ENCODE results near the gene TXNL4A.
A peak's percentile ranks its signal among the peaks of the same experiment; 100 is the strongest.

TXNL4A gene

GRCh38 chr18:79988451-79989194 is at the start of gene TXNL4A:
Gene TXNL4A, minus strand, starts transcription at chr18:79988563. Its CDS starts 171 bp downstream, at chr18:79988392.
- Mint-ChIP-seq H3K4me3 (peak within 1 kb of the TSS; percentile 91 to 97 (median 95)), H3K27me3 (ENCODE audit: low read depth) (no peaks in the 10 kb centered on the region), H3K36me3 (ENCODE audit: low read depth) (peaks cover 21% of the 10 kb centered on the region), H3K4me1 (peaks cover 22% of the 10 kb centered on the region), H3K27ac (peak within 1 kb of the TSS; percentile 95 to 98 (median 98)), H3K9me3 (no peaks in the 10 kb centered on the region)
- TF ChIP-seq, protein P1, sequence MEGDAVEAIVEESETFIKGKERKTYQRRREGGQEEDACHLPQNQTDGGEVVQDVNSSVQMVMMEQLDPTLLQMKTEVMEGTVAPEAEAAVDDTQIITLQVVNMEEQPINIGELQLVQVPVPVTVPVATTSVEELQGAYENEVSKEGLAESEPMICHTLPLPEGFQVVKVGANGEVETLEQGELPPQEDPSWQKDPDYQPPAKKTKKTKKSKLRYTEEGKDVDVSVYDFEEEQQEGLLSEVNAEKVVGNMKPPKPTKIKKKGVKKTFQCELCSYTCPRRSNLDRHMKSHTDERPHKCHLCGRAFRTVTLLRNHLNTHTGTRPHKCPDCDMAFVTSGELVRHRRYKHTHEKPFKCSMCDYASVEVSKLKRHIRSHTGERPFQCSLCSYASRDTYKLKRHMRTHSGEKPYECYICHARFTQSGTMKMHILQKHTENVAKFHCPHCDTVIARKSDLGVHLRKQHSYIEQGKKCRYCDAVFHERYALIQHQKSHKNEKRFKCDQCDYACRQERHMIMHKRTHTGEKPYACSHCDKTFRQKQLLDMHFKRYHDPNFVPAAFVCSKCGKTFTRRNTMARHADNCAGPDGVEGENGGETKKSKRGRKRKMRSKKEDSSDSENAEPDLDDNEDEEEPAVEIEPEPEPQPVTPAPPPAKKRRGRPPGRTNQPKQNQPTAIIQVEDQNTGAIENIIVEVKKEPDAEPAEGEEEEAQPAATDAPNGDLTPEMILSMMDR (IDR thresholded peaks at IDR 0.05; ENCODE audit: unreplicated experiment in 3 of 3): no peak

DNA sequence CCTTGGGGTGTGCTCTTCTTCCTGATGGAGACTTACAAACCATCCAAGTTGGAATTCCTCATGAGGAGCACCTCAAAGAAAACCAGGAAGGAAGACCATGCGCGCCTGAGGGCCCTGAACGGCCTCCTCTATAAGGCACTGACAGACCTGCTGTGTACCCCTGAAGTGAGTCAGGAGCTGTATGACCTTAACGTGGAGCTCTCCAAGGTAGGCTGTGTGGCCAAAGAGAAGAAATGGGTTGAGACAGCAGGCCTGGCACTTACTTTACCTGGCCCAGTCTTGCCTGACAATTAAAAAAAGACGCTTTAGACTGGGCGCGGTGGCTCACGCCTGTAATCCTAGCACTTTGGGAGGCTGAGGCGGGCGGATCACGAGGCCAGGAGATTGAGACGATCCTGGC is 48.9 kb upstream of the TXNL4A start:
- TF ChIP-seq, protein P1 (IDR thresholded peaks at IDR 0.05; ENCODE audit: unreplicated experiment in 3 of 3): no peak
- Mint-ChIP-seq H3K4me1 (peaks cover 35% of the 10 kb centered on the region), H3K36me3 (ENCODE audit: low read depth) (peaks cover 40% of the 10 kb centered on the region), H3K27me3 (ENCODE audit: low read depth) (no peaks in the 10 kb centered on the region), H3K4me3 (peak overlapping the region; percentile 14 to 90 (median 41)), H3K27ac (no peak overlapping the region), H3K9me3 (peaks cover 2% of the 10 kb centered on the region)

- H3K9me3 Mint-ChIP-seq: peaks cover 2% of the 10 kb centered on the region
- H3K4me3 Mint-ChIP-seq: peak overlapping the region; percentile 90 to 95 (median 93)
- peak overlapping the region in 2 of 3 experiments; percentile 32 to 49 for H3K27ac Mint-ChIP-seq
- no peaks in the 10 kb centered on the region for H3K27me3 Mint-ChIP-seq (ENCODE audit: low read depth)
- TF ChIP-seq, protein P1 (IDR thresholded peaks at IDR 0.05; ENCODE audit: unreplicated experiment in 3 of 3): no peak
- peaks cover 35% of the 10 kb centered on the region for H3K4me1 Mint-ChIP-seq
- peaks cover 31% of the 10 kb centered on the region for H3K36me3 Mint-ChIP-seq (ENCODE audit: low read depth)
Observed at GRCh38 chr18:80035997-80036396, 47.6 kb upstream of the TXNL4A start.

GRCh38 chr18:80034852-80035406 is 46.6 kb upstream of the TXNL4A start:
- Mint-ChIP-seq H3K27ac (peak overlapping the region; percentile 49 to 92 (median 76)), H3K9me3 (peaks cover 4% of the 10 kb centered on the region), H3K4me1 (peaks cover 35% of the 10 kb centered on the region), H3K4me3 (peak overlapping the region; percentile 90 to 95 (median 93)), H3K27me3 (ENCODE audit: low read depth) (no peaks in the 10 kb centered on the region), H3K36me3 (ENCODE audit: low read depth) (peaks cover 28% of the 10 kb centered on the region)
- TF ChIP-seq, protein P1 (IDR thresholded peaks at IDR 0.05; ENCODE audit: unreplicated experiment in 3 of 3): peak in 1 of 3 experiments; percentile 6

- H3K36me3 Mint-ChIP-seq (ENCODE audit: low read depth): peaks cover 29% of the 10 kb centered on the region
- peaks cover 9% of the 10 kb centered on the region for H3K9me3 Mint-ChIP-seq
- peak within 1 kb of the TSS; percentile 90 to 95 (median 93) for H3K4me3 Mint-ChIP-seq
- TF ChIP-seq, protein P1 (IDR thresholded peaks at IDR 0.05; ENCODE audit: unreplicated experiment in 3 of 3): peak; percentile 19 to 45 (median 20)
- peak within 1 kb of the TSS; percentile 49 to 92 (median 76) for H3K27ac Mint-ChIP-seq
- H3K27me3 Mint-ChIP-seq (ENCODE audit: low read depth): no peaks in the 10 kb centered on the region
- H3K4me1 Mint-ChIP-seq: peaks cover 35% of the 10 kb centered on the region
Observed at GRCh38 chr18:80034068-80034851, 45.9 kb upstream of the TXNL4A start, which contains the start of gene RBFA. Gene RBFA, plus strand, starts transcription at chr18:80034434. Its CDS starts 62 bp downstream, at chr18:80034496.
